ENCODE results near the gene TCEAL7.

The TCEAL7 gene

DNA sequence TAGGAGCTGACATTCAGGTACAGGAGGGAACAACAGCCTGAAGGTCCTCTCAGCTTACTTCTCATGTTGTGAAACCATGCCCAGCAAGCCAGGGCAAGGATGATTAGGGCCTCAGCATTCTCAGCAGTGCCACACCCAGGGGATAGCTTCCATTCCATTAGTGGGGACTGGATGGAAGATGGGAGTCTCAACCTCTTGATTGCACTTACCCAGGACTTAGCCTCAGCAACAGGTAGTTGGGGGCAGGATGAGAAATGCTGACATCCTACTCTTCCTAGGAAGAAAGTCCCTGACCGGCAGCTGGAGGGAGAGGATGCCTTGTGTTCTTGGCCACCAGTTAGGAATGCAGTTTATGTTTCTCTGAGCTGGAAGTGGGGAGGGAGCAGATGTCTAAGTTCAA is 37.5 kb downstream of the TCEAL7 start:
- DNase-seq (ENCODE audit: low read depth in 2 of 2), result no peak

DNA sequence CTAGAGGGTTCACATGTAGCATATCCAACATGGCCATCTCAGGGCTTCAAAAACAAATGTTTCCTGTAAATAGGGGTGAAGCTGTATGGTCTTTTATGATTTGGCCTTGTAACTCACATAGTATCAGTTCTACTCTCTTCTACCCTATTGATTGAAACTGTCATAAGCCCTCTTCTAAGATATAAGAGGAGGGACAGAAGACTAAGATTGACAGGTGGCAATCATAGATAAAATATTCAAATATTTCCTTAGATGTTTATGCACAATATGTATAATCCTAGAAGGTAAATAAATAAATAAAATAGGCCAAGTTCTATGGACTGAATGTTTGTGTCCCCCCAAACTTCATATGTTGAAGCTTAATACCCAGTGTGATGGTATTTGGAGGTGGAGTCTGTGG is 39.4 kb downstream of the TCEAL7 start:
- no peak for DNase-seq (ENCODE audit: low read depth in 2 of 2)

GRCh38 chrX:103372886-103373285 is 42.8 kb downstream of the TCEAL7 start:
- no peak for DNase-seq (ENCODE audit: low read depth in 2 of 2)

- DNase-seq (ENCODE audit: low read depth in 2 of 2), result no peak
Measured at GRCh38 chrX:103373581-103373980, 43.5 kb downstream of the TCEAL7 start.

DNA sequence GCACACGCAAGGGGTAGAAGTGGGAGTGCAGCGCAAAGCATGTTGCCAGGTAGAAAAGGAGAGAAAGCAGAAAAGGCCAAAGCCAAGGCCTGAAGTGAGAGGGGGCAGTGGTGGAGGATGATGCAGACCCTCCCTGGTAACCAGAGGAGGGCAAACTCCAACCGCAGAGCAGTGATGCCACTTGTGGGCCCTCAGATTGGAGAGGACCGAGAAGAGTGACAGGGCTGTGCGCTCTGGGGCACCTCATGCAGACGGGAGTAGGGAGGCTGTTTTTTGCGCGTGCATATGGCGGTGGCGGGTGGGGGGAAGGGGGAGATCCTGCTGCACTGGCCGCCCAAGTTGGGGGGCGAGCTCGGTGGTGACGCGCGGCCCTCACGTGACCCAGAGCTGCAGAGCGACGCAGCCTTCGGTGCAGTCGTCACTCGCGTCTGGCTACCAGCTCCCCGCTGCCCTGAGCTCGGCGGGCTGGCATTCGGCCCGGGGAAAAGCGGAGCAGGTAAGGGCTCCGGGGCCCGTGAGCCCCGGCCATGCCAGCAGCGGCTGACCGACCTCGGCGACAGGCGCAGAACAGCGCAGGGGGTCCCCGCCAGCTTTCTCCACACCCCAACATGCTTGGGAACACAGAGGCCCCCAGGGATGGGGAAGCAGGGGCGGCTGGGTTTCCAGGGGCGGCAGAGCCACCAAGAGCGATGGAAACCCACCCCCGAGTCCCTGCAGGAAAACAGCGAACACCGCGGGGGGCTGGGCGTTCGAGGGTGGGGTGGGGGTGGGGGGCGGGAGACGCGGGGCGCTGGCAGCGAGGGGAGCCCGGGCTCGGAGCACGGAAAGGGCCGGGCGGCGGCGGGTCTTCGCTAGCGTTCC is 46.3 kb downstream of the TCEAL7 start, which contains the start of gene BEX3:
BEX3 (plus strand) TSS at position 421 of the 861 bp plus-strand sequence. CDS start 984 bp downstream, outside the sequence.
- DNase-seq (ENCODE audit: low read depth in 2 of 2), result no peak

- DNase-seq (ENCODE audit: low read depth in 2 of 2), result no peak
Measured at GRCh38 chrX:103376979-103377324, 46.9 kb downstream of the TCEAL7 start.

DNA sequence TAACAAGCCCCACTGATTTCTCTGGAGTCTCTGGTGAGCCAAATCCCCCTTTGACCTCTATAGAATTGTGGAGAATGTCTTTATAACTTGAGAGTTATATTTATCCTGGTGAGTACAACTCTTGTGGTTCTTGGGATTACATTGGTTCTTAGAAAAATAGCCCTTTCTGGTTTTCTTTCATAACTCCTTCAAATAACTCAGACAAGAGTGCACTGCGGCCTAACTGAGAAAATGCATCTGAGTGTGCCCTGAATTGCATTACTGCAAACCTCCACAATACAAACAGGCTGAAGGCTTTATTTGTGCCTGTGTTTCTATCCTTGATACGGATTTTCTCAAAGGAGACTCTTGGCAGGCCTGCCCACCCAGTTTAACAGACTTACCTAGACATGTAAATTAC is 49.0 kb downstream of the TCEAL7 start:
- DNase-seq (ENCODE audit: low read depth in 2 of 2), result no peak

All from stimulated activated CD8-positive, alpha-beta memory T cell treated with anti-CD3 and anti-CD28 coated beads, Interleukin-2, amount 100 ng/mL, for 1 hour (primary cell).